ENCODE results near the gene DICER1.

Gene DICER1

GRCh38 chr14:95088665-95089064 lies 68.7 kb downstream of the DICER1 start:
- no peak for DNase-seq (ENCODE audit: low read depth in 2 of 2)

GRCh38 chr14:95087619-95088018 lies 69.7 kb downstream of the DICER1 start:
- no peak for DNase-seq (ENCODE audit: low read depth in 2 of 2)

- DNase-seq (ENCODE audit: low read depth in 2 of 2): no peak
These were observed 72.0 kb downstream of the DICER1 start for GRCh38 chr14:95085321-95085720.

- no peak for DNase-seq (ENCODE audit: low read depth in 2 of 2)
These were observed 78.5 kb downstream of the DICER1 start for GRCh38 chr14:95078867-95079266.

GRCh38 chr14:95077345-95077744 lies 80.0 kb downstream of the DICER1 start:
- no peak for DNase-seq (ENCODE audit: low read depth in 2 of 2)

GRCh38 chr14:95075789-95076188 lies 81.5 kb downstream of the DICER1 start:
- DNase-seq (ENCODE audit: low read depth in 2 of 2): no peak

- DNase-seq (ENCODE audit: low read depth in 2 of 2): no peak
These were observed 83.4 kb downstream of the DICER1 start for GRCh38 chr14:95073947-95074346.

- no peak for DNase-seq (ENCODE audit: low read depth in 2 of 2)
These were observed 84.9 kb downstream of the DICER1 start for GRCh38 chr14:95072310-95072905.

GRCh38 chr14:95071649-95072280 lies 85.6 kb downstream of the DICER1 start:
- DNase-seq (ENCODE audit: low read depth in 2 of 2): no peak

- DNase-seq (ENCODE audit: low read depth in 2 of 2): no peak
These were observed 86.4 kb downstream of the DICER1 start for GRCh38 chr14:95070748-95071435.

GRCh38 chr14:95069547-95069946 lies 87.8 kb downstream of the DICER1 start:
- no peak for DNase-seq (ENCODE audit: low read depth in 2 of 2)

GRCh38 chr14:95069018-95069417 lies 88.3 kb downstream of the DICER1 start:
- DNase-seq (ENCODE audit: low read depth in 2 of 2): no peak

GRCh38 chr14:95068521-95068920 lies 88.8 kb downstream of the DICER1 start:
- no peak for DNase-seq (ENCODE audit: low read depth in 2 of 2)

- no peak for DNase-seq (ENCODE audit: low read depth in 2 of 2)
These were observed 89.2 kb downstream of the DICER1 start for GRCh38 chr14:95068080-95068479.

- no peak for DNase-seq (ENCODE audit: low read depth in 2 of 2)
These were observed 89.8 kb downstream of the DICER1 start for GRCh38 chr14:95067526-95067925.

- DNase-seq (ENCODE audit: low read depth in 2 of 2): no peak
These were observed 90.8 kb downstream of the DICER1 start for GRCh38 chr14:95066427-95066986.

- no peak for DNase-seq (ENCODE audit: low read depth in 2 of 2)
These were observed 91.9 kb downstream of the DICER1 start for GRCh38 chr14:95065411-95065810.

GRCh38 chr14:95064734-95065133 lies 92.6 kb downstream of the DICER1 start:
- no peak for DNase-seq (ENCODE audit: low read depth in 2 of 2)

GRCh38 chr14:95064256-95064655 lies 93.1 kb downstream of the DICER1 start:
- DNase-seq (ENCODE audit: low read depth in 2 of 2): no peak

GRCh38 chr14:95063391-95063790 lies 93.9 kb downstream of the DICER1 start:
- no peak for DNase-seq (ENCODE audit: low read depth in 2 of 2)

GRCh38 chr14:95062946-95063345 lies 94.4 kb downstream of the DICER1 start:
- no peak for DNase-seq (ENCODE audit: low read depth in 2 of 2)

GRCh38 chr14:95062220-95062619 lies 95.1 kb downstream of the DICER1 start:
- no peak for DNase-seq (ENCODE audit: low read depth in 2 of 2)

Measured in stimulated activated CD4-positive, alpha-beta T cell treated with anti-CD3 and anti-CD28 coated beads, Interleukin-1b, Interleukin-23, amount 100 ng/mL, for 1 hour (primary cell).